SU-DHL-6 (cell line): Measurements from ENCODE around the gene ZNHIT3.
"Not testable (repeated sequence)": the region's sequence is repeated elsewhere in the genome, so short reads cannot be mapped to it uniquely, and the experiment has no call there.

ENCODE experiments used
- H2AFZ ChIP-seq: fragments of 200-600 bp; sonication (generic); 2 replicates; pipeline ENCODE4 v1.6.1; 2014; ENCODE audit warnings: low read depth, mild to moderate bottlenecking, moderate library complexity, mixed read lengths, antibody characterized with exemption, low read length; ENCODE audit not compliant: severe bottlenecking
- H3F3A ChIP-seq: fragments of 200-600 bp; shearing (Covaris generic); 2 replicates; pipeline ENCODE4 v1.6.0; 2016; ENCODE audit warnings: antibody characterized with exemption, mild to moderate bottlenecking; ENCODE audit not compliant: insufficient read depth
- H3K27ac ChIP-seq: fragments of 200-600 bp; sonication (generic); 2 replicates; pipeline ENCODE4 v1.5.1; 2016; ENCODE audit warnings: low read depth, mild to moderate bottlenecking, low read length, moderate library complexity, mixed read lengths
- H3K27me3 ChIP-seq: fragments of 200-600 bp; sonication (generic), shearing (Covaris generic); 2 replicates; pipeline ENCODE4 v1.6.0; 2014; ENCODE audit warnings: mild to moderate bottlenecking, low read length
- H3K36me3 ChIP-seq: fragments of 200-600 bp; sonication (generic); 2 replicates; pipeline ENCODE4 v1.6.1; 2014; ENCODE audit warnings: mild to moderate bottlenecking, low read length, mixed read lengths
- H3K4me2 ChIP-seq: fragments of 300-600, 200-600 bp; shearing (Covaris generic), sonication (generic); 2 replicates; pipeline ENCODE4 v1.6.0; 2014; ENCODE audit warnings: low read length, low read depth, mild to moderate bottlenecking; ENCODE audit not compliant: poor library complexity, severe bottlenecking
- H3K4me3 ChIP-seq: fragments of 200-600 bp; sonication (generic); 2 replicates; pipeline ENCODE4 v1.5.1; 2014; ENCODE audit warnings: antibody characterized with exemption, low read length, mild to moderate bottlenecking, mixed read lengths; ENCODE audit not compliant: insufficient read depth, poor library complexity, severe bottlenecking
- H3K79me2 ChIP-seq: fragments of 200-600 bp; sonication (generic); 2 replicates; pipeline ENCODE4 v1.6.1; 2014; ENCODE audit warnings: mild to moderate bottlenecking, low read length, moderate library complexity; ENCODE audit not compliant: insufficient read depth
- H3K9ac ChIP-seq: fragments of 200-600 bp; sonication (generic); 2 replicates; pipeline ENCODE4 v1.7.0; 2014; ENCODE audit warnings: mild to moderate bottlenecking, low read length
- H3K9me2 ChIP-seq: fragments of 200-600 bp; sonication (generic); replicated peaks from 2 replicates; pipeline ENCODE4 v1.6.1; 2014; ENCODE audit warnings: low read length; ENCODE audit not compliant: insufficient read depth
- H3K9me3 ChIP-seq: fragments of 200-600 bp; sonication (generic); 2 replicates; pipeline ENCODE4 v1.6.1; 2014; ENCODE audit warnings: low read length, mixed read lengths; ENCODE audit not compliant: insufficient read depth
- H4K20me1 ChIP-seq: fragments of 200-600 bp; sonication (generic); 2 replicates; pipeline ENCODE4 v1.6.1; 2014; ENCODE audit warnings: low read depth, mild to moderate bottlenecking, antibody characterized with exemption, low read length, moderate library complexity, mixed read lengths
- EZH2phosphoT487 ChIP-seq: fragments of 200-600 bp; sonication (generic), shearing (Covaris generic); conservative IDR thresholded peaks from 2 replicates; pipeline ENCODE4 v1.6.1; 2018; ENCODE audit warnings: mild to moderate bottlenecking, antibody characterized with exemption, low read length, moderate library complexity, mixed read lengths
- TF ChIP-seq, protein P1 (sequence below): fragments of 200-600 bp; sonication (generic); IDR thresholded peaks from one replicate; pipeline ENCODE4 v1.5.1; 2017; ENCODE audit warnings: antibody characterized with exemption, mild to moderate bottlenecking, low read length, moderate library complexity; ENCODE audit not compliant: insufficient read depth, poor library complexity, severe bottlenecking

Gene ZNHIT3

DNA sequence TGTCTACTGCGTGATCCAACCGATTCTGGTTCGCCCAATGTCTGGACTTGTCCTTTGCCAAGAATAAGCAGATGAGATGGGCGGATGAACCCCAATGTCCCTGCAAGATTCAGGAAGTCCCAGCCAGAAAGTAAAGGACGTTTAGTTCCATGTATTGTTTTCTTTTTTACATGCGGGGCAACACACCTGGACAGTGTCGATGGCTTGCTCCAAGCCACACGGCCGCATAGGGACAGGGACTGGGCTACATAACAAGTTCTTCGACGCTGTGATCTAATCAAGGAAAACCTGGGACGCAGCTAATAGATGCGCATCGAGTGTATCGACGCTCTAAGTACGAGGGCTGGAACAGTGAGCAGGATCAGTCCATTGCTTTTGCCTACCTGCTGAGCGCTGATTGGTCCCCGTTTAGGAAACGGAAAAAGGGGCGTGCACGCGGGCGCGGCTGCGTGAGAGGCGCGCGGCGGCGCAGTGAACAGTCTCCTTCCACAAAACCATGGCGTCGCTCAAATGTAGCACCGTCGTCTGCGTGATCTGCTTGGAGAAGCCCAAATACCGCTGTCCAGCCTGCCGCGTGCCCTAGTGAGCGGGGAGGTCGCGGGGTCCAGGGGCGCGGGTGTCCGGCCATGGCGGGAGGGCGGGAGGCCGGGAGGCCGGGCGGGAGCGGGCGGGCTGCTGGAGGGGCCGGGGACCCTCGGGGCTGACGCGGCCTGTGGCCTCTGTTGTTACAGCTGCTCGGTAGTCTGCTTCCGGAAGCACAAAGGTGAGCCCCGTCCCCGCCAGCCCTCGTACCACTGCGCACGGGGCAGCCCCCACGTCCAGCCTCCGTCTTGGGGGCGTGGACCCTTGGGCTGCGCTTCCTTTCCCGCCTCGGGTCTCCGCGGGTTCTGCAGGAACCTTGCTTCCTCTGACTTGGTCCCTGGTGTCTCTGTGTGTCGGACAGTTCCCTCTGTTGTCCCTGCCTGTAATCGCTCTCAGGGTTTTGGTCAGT is at the start of gene ZNHIT3:
Gene ZNHIT3 (plus strand): TSS at position 478 of the 991 bp plus-strand sequence. CDS start 19 bp downstream, at position 497.
- Histone ChIP-seq H3K27ac (peak within 1 kb of the TSS; percentile 51), H3K9me2 (no peaks in the 10 kb centered on the region), H3K4me3 (peak within 1 kb of the TSS; percentile 80), H4K20me1 (no peaks in the 10 kb centered on the region), H3K9me3 (no peaks in the 10 kb centered on the region), H3F3A (peaks cover 3% of the 10 kb centered on the region; the same call in 1 of the 2 replicates), H2AFZ (peak within 1 kb of the TSS; percentile 84), H3K4me2 (peak within 1 kb of the TSS; percentile 93), H3K27me3 (no peaks in the 10 kb centered on the region), H3K79me2 (peaks cover 44% of the 10 kb centered on the region), H3K9ac (peak within 1 kb of the TSS; percentile 67), H3K36me3 (no peaks in the 10 kb centered on the region)
- TF ChIP-seq EZH2phosphoT487: no peak
- TF ChIP-seq, protein P1, sequence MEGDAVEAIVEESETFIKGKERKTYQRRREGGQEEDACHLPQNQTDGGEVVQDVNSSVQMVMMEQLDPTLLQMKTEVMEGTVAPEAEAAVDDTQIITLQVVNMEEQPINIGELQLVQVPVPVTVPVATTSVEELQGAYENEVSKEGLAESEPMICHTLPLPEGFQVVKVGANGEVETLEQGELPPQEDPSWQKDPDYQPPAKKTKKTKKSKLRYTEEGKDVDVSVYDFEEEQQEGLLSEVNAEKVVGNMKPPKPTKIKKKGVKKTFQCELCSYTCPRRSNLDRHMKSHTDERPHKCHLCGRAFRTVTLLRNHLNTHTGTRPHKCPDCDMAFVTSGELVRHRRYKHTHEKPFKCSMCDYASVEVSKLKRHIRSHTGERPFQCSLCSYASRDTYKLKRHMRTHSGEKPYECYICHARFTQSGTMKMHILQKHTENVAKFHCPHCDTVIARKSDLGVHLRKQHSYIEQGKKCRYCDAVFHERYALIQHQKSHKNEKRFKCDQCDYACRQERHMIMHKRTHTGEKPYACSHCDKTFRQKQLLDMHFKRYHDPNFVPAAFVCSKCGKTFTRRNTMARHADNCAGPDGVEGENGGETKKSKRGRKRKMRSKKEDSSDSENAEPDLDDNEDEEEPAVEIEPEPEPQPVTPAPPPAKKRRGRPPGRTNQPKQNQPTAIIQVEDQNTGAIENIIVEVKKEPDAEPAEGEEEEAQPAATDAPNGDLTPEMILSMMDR: no peak

DNA sequence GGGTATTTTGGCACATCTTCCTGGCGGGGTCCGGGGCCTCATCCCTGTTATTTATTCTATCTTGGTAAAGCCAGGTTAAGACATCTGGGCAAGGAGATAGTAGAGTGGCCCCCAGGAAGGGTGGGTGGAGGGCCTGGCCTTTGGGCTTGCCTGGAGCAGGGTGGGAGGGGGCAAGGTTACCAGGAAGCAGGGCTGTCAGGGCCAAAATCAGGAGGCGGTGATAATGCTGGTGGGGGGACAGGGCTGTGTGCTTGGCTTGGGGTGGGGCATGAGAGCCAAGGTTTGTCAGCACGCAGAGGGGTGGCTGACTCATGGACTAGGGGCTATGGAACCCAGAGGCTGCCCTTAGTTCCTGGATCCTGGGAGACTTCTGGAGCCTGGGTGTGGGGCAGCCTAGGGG is 44.7 kb upstream of the ZNHIT3 start:
- not testable (repeated sequence) for H4K20me1 ChIP-seq

DNA sequence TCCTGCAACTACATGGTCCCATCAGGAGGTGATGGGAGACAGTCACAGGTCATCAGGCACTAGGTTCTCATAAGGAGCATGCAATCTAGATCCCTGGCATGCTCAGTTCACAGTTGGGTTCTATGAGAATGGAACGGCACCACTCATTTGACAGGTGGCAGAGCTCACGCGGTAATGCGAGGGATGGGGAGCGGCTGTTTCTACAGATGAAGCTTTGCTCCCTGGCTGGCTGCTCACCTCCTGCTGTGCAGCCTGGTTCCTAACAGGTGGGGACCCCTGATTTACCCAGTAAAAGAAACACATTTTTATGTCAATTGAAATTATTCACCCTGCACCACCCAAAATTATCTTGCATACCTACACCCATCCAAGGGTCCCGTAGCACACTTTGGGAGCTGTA is 42.7 kb upstream of the ZNHIT3 start:
- H3F3A ChIP-seq: no peaks in the 10 kb centered on the region
- no peaks in the 10 kb centered on the region for H3K27me3 ChIP-seq
- no peaks in the 10 kb centered on the region for H4K20me1 ChIP-seq
- no peak overlapping the region for H2AFZ ChIP-seq
- no peak overlapping the region for H3K9ac ChIP-seq
- TF ChIP-seq, protein P1: no peak
- TF ChIP-seq EZH2phosphoT487: no peak
- H3K4me3 ChIP-seq: no peak overlapping the region
- no peak overlapping the region for H3K27ac ChIP-seq
- H3K4me2 ChIP-seq: no peak overlapping the region
- H3K79me2 ChIP-seq: no peaks in the 10 kb centered on the region
- no peaks in the 10 kb centered on the region for H3K9me3 ChIP-seq
- H3K9me2 ChIP-seq: no peaks in the 10 kb centered on the region
- H3K36me3 ChIP-seq: no peaks in the 10 kb centered on the region

More for the DNA sequence above, 44.7 kb upstream of the ZNHIT3 start:
- not testable (repeated sequence) for H3K4me2 ChIP-seq, H3K9me3 ChIP-seq, H3K9me2 ChIP-seq, H3K27me3 ChIP-seq, H3K4me3 ChIP-seq, H3K27ac ChIP-seq, H3K36me3 ChIP-seq, H3K9ac ChIP-seq, H3K79me2 ChIP-seq, H2AFZ ChIP-seq, H3F3A ChIP-seq

DNA sequence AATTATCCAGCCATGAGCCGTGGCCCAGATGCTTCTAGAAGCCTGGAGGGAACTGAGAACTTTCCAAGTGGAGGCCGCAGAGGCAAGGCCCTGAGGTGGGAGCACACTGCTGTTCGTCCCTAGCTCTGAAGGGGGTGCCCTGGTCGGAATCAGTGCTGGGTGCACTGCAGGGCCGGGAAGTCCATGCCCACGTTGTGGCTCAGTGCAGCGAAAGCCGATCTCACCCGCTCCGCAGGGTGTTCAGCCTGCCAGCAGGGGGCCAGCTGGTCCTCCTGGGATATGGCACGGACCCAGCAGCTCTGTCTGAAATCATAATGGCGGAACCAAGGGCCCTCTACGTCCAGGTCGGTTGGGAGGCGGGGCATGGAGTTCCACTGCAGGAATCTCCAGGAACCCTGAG is 36.5 kb upstream of the ZNHIT3 start:
- H3K27ac ChIP-seq, H3K4me3 ChIP-seq, H3K4me2 ChIP-seq, H3K9me2 ChIP-seq, H3F3A ChIP-seq, H3K36me3 ChIP-seq, H3K9ac ChIP-seq, H3K79me2 ChIP-seq, H3K27me3 ChIP-seq, H3K9me3 ChIP-seq, H4K20me1 ChIP-seq, H2AFZ ChIP-seq: not testable (repeated sequence)

DNA sequence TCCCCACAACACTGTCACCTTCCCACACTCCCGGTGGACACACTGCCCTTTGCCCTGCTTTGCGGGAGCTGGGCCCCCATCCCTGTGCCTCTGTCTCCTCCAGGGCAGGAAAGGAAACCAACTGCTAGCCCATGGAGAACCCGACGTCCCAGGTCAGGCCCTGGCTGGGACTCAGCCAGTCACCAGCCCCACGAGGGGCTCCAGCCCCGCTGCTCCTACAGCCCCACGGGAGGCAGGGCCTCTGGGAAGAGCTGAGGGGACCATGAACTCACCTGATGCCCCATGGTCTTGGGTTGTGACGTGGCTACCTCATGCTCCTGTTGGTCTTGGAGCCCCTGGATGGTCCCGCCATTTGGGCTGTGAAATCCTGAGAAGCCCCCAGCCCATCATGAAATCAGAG is 33.6 kb upstream of the ZNHIT3 start:
- not testable (repeated sequence) for H2AFZ ChIP-seq, H3K9me3 ChIP-seq, H3K79me2 ChIP-seq, H3K4me2 ChIP-seq, H4K20me1 ChIP-seq, H3K36me3 ChIP-seq, H3K27ac ChIP-seq, H3F3A ChIP-seq, H3K9ac ChIP-seq, H3K4me3 ChIP-seq, H3K27me3 ChIP-seq, H3K9me2 ChIP-seq

DNA sequence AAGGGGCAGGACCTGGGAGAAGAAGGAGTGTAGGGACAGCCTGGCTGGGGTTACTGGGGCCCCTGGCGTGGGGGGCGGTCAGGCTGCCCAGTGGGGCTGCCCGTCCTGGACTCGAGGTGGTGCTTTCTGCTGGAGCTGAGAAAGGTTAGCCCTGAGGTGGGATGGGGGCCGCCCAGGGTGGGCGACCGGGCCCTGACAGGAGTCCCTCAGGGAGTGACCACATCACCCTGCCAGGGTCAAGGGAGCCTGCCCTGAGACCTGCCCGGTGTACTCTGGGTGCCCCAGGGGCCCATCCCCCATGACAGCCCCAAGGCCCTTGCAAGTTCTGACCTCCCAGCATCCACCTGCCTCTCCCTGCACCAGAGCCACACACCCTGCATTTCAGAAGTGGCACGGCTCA is 28.8 kb upstream of the ZNHIT3 start:
- H4K20me1 ChIP-seq, H3K79me2 ChIP-seq, H3K36me3 ChIP-seq, H3K4me2 ChIP-seq, H3K4me3 ChIP-seq, H3K27ac ChIP-seq, H2AFZ ChIP-seq, H3K27me3 ChIP-seq, H3K9ac ChIP-seq, H3K9me2 ChIP-seq, H3F3A ChIP-seq, H3K9me3 ChIP-seq: not testable (repeated sequence)
